GM18873 (cell line): ENCODE measurements around the gene ZNF609.
"Not testable (repeated sequence)": the region's sequence is repeated elsewhere in the genome, so short reads cannot be mapped to it uniquely, and the experiment has no call there.

Experiments used
- ATAC-seq: cut with Tn5 transposase; IDR thresholded peaks from one replicate; pipeline ENCODE4 v1.9.1; 2021; ENCODE audit warnings: mild to moderate bottlenecking, moderate library complexity, moderate number of reproducible peaks; ENCODE audit not compliant: unreplicated experiment, low FRiP score

Gene ZNF609

GRCh38 chr15:64454282-64454681 is 6.1 kb upstream of the ZNF609 start:
- ATAC-seq = no peak

GRCh38 chr15:64455961-64456371 is 4.4 kb upstream of the ZNF609 start:
- ATAC-seq = no peak

GRCh38 chr15:64456634-64457108 is 3.7 kb upstream of the ZNF609 start:
- no peak for ATAC-seq

- no peak for ATAC-seq
These were observed 1.2 kb upstream of the ZNF609 start for GRCh38 chr15:64459066-64459781.

- no peak for ATAC-seq
These were observed 644 bp downstream of the ZNF609 start for GRCh38 chr15:64460724-64461720.

- no peak for ATAC-seq
These were observed 1.4 kb downstream of the ZNF609 start for GRCh38 chr15:64461721-64462162.

- ATAC-seq = no peak
These were observed 2.1 kb downstream of the ZNF609 start for GRCh38 chr15:64462492-64462891.

- ATAC-seq = no peak
These were observed 4.1 kb downstream of the ZNF609 start for GRCh38 chr15:64464276-64465005.

- no peak for ATAC-seq
These were observed 6.2 kb downstream of the ZNF609 start for GRCh38 chr15:64466408-64467141.

GRCh38 chr15:64472161-64472560 is 11.8 kb downstream of the ZNF609 start:
- no peak for ATAC-seq

- ATAC-seq = no peak
These were observed 14.5 kb downstream of the ZNF609 start for GRCh38 chr15:64474846-64475245.

- no peak for ATAC-seq
These were observed 16.2 kb downstream of the ZNF609 start for GRCh38 chr15:64476550-64476949.

- ATAC-seq = no peak
These were observed 18.5 kb downstream of the ZNF609 start for GRCh38 chr15:64478863-64479262.

- no peak for ATAC-seq
These were observed 20.5 kb downstream of the ZNF609 start for GRCh38 chr15:64480891-64481290.

- no peak for ATAC-seq
These were observed 23.4 kb downstream of the ZNF609 start for GRCh38 chr15:64483749-64484148.

- no peak for ATAC-seq
These were observed 25.4 kb downstream of the ZNF609 start for GRCh38 chr15:64485796-64486195.

- ATAC-seq = no peak
These were observed 30.4 kb downstream of the ZNF609 start for GRCh38 chr15:64490598-64491259.

- no peak for ATAC-seq
These were observed 33.3 kb downstream of the ZNF609 start for GRCh38 chr15:64493641-64494040.

GRCh38 chr15:64495968-64496367 is 35.6 kb downstream of the ZNF609 start:
- ATAC-seq = not testable (repeated sequence)
